Stimulated activated CD4-positive, alpha-beta T cell treated with anti-CD3 and anti-CD28 coated beads, Interleukin-4, amount 100 ng/mL, for 48 hours (primary cell): ENCODE measurements around the gene SPATA6L.

ENCODE experiments used
- DNase-seq, 2 donors: peaks; one replicate each; pipeline ENCODE4 v3.0.0-alpha.2; 2020; ENCODE audit warnings: low read depth in 2 of 2

Gene SPATA6L

DNA sequence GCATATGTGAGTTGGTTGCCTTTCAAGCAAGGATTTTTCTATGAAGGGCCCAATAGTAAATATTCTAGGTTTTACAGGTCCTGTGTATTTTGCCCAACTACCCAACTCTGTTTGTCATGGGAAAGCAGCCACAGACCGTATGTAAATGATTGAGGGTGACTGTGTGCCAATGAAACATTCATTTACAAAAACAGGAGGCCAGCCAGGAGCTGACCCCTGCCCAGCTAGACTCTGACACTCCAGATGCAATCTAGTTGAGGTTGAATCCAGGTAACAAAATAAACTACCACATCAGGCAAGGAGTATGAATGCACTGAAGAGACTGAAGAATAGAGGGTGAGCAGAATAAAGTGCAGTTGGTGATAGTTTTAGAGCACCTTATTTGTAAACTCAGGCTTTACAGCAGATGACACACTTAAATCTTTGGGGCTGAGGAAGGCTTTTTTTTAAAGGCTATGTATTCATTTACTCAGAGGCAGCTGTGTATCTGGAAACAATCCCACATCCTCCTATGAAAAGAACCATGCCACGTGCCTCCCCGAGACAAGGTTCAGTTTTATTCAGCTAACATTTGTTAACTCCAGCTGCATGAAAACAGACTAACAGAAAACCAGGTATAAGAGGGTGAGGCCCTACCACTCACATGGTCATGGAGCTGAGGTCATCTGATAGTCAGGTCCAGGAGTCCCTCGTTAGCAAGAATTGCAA is 115.3 kb downstream of the SPATA6L start:
- DNase-seq = no peak

DNA sequence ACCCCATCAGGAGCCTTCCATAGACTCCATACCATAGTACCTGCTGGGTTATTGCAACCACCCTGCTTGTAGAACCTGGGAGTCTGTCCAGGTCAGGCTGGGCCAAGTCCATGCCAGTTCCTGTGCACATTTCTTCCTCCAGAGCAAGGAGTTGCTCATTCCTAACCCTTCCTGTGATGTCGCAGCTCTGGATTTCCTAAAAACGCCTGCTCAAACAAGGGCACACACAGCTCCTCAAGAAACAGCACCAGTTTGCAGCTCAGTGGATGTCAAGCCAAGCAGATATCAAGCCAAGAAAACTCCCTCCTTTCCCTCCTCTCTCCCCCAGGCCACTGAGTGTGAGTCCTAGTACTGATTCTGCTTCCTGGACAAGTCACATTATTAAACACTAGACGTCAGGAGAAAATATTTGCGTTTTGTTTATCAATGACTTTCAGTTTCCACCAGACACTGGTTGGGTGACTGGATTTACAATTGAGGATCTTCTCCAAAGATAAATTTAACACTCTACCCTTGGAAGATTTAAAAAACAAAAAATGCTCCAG is 116.5 kb downstream of the SPATA6L start:
- DNase-seq = no peak

DNA sequence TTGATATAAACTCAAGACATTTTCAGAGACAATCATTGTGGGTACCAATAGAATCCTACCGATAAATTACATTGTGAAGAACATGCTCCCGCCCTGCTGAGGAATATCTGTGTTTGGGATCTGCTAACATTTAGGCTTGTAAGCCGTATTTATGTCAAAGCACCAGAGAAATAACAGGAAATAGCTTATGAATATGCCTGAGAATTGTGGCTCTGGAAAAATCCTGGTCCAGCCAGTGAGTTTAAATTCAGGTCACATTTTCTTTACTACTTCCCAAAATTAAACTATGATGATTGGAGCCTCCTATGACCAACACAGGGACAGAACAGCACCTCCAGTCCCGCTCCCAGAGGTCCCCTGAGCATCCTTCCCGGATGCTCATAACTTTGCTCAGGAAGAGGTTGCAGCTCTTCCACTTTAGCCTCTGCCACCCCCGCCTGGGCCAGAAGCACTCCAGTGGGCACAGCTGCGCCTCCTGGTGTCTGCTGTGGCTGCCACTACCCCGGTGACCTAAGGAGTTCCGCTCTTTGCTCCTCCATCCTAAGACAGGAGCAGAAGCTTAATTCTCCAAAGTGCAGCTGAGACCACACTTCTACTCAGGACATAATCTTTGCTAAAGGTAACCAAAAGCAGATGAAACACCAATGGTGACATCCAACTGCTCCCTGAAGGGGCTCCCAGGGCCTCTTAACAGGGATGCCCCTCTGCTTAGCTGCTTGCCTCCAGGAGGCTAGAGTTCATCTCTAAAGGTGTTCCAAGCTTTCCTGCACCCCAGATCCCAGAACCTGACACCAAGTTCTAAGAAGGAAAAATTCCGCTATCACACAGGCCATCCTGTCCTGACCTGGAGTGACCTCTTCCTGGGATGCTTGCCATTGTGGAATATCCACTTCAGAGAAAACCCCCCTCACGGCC is 117.2 kb downstream of the SPATA6L start:
- no peak for DNase-seq
